ENCODE results near the gene ARHGAP29. TPM values are rescaled to one million over a fixed set of nuclear protein-coding genes. Genes with fewer than 3 reads are reported as not detected.

Gene ARHGAP29
- total and polyA plus RNA-seq, 10 of the 15 experiments (the other 5 are each of a cell fraction or from before 2014, with no cell fraction given), result under 0.01 to 0.43 (median 0.10) TPM; not detected in 4

DNA sequence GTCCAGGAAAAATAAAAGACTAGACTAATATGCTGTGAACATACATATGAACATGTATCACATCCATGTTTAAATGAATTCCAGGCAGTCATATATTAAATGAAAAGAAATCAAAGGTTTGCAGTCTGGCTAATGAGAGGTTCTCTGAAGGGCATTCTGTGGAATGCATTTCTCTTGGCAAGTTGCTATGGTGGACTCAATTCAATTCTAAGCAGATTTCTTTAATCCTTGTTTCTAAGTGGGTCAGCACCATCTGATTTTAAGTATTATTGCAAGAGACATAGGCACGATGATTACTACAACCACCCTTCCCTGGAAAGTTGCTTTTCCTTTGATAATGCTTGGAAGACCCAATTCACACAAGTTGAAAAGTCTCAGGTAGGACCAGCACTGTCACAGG lies 92.5 kb downstream of the ARHGAP29 start:
- no peak overlapping the region for H2AFZ ChIP-seq (ENCODE audit: control insufficient read depth, low read depth, low read length)
- 40% methylated on average over 1 of the region's 1 CpG for WGBS (ENCODE audit: insufficient coverage, insufficient replicate concordance, low lambda C conversion rate, missing lambda C conversion rate)
- intact Hi-C loops (cut with micrococcal nuclease; ENCODE audit: unreplicated experiment), result no loop called here
- H3K27ac ChIP-seq (ENCODE audit: control insufficient read depth, insufficient read depth), result no peak overlapping the region
- ATAC-seq (no peak), FAIRE-seq (no peak), DNase-seq (ENCODE audit: low read depth, low spot score) (no peak)
- no TSS peak for BruUV-seq (replicated peaks)
- ChIA-PET SMC1A (ENCODE audit: uncharacterized antibody, unreplicated experiment) (no interaction called here), RAD21 (ENCODE audit: unreplicated experiment) (no interaction called here), POLR2A (no interaction called here), CTCF (interaction anchor here (0.6 to 1.1 kb wide), 2 partner anchors 10 to 123 kb away, joined by 3 read pairs; no protein-coding TSS in a partner anchor)
- H3K9ac ChIP-seq (ENCODE audit: control insufficient read depth, insufficient read depth, low read length), result no peak overlapping the region
- H3K27me3 ChIP-seq (replicated peaks in 1 of 2; ENCODE audit: control insufficient read depth in 2 of 2, insufficient read depth in 2 of 2, low read length in 1 of 2), result no peaks in the 10 kb centered on the region; a peak in 1 of 4 replicates
- H3K36me3 ChIP-seq (ENCODE audit: control insufficient read depth in 2 of 2, insufficient read depth in 2 of 2, low read length in 1 of 2), result no peaks in the 10 kb centered on the region
- H3K4me3 ChIP-seq, result no peak overlapping the region
- H3K79me2 ChIP-seq (ENCODE audit: control insufficient read depth, insufficient read depth, low read length), result no peaks in the 10 kb centered on the region
- no peaks in the 10 kb centered on the region for H3K4me1 ChIP-seq (ENCODE audit: control insufficient read depth, insufficient read depth, low read length)
- no peaks in the 10 kb centered on the region for H3K9me3 ChIP-seq (replicated peaks; ENCODE audit: control insufficient read depth, insufficient read depth, low read length)
- no peaks in the 10 kb centered on the region for H4K20me1 ChIP-seq (ENCODE audit: control insufficient read depth, insufficient read depth)
- TF ChIP-seq SMARCA5 (IDR thresholded peaks at IDR 0.05) (no peak), POU2F2 (IDR thresholded peaks at IDR 0.05; ENCODE audit: borderline replicate concordance, low read depth, low read length) (no peak), NR2C2 (IDR thresholded peaks at IDR 0.05; ENCODE audit: borderline replicate concordance, control insufficient read depth, insufficient read length, low read depth) (no peak), MXI1 (IDR thresholded peaks at IDR 0.05; ENCODE audit: low read depth, low read length) (no peak), ZBED1 (IDR thresholded peaks at IDR 0.05; ENCODE audit: borderline replicate concordance) (no peak), BMI1 (IDR thresholded peaks at IDR 0.05; ENCODE audit: borderline replicate concordance) (no peak), IKZF2 (IDR thresholded peaks at IDR 0.05) (no peak), SUZ12 (IDR thresholded peaks at IDR 0.05; ENCODE audit: unreplicated experiment) (no peak), ZNF274 (IDR thresholded peaks at IDR 0.05; ENCODE audit: insufficient read depth, insufficient read length) (no peak)
- TF ChIP-seq, protein P1, sequence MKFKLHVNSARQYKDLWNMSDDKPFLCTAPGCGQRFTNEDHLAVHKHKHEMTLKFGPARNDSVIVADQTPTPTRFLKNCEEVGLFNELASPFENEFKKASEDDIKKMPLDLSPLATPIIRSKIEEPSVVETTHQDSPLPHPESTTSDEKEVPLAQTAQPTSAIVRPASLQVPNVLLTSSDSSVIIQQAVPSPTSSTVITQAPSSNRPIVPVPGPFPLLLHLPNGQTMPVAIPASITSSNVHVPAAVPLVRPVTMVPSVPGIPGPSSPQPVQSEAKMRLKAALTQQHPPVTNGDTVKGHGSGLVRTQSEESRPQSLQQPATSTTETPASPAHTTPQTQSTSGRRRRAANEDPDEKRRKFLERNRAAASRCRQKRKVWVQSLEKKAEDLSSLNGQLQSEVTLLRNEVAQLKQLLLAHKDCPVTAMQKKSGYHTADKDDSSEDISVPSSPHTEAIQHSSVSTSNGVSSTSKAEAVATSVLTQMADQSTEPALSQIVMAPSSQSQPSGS (IDR thresholded peaks at IDR 0.05; ENCODE audit: low read length), result no peak
- TF ChIP-seq, protein P2, sequence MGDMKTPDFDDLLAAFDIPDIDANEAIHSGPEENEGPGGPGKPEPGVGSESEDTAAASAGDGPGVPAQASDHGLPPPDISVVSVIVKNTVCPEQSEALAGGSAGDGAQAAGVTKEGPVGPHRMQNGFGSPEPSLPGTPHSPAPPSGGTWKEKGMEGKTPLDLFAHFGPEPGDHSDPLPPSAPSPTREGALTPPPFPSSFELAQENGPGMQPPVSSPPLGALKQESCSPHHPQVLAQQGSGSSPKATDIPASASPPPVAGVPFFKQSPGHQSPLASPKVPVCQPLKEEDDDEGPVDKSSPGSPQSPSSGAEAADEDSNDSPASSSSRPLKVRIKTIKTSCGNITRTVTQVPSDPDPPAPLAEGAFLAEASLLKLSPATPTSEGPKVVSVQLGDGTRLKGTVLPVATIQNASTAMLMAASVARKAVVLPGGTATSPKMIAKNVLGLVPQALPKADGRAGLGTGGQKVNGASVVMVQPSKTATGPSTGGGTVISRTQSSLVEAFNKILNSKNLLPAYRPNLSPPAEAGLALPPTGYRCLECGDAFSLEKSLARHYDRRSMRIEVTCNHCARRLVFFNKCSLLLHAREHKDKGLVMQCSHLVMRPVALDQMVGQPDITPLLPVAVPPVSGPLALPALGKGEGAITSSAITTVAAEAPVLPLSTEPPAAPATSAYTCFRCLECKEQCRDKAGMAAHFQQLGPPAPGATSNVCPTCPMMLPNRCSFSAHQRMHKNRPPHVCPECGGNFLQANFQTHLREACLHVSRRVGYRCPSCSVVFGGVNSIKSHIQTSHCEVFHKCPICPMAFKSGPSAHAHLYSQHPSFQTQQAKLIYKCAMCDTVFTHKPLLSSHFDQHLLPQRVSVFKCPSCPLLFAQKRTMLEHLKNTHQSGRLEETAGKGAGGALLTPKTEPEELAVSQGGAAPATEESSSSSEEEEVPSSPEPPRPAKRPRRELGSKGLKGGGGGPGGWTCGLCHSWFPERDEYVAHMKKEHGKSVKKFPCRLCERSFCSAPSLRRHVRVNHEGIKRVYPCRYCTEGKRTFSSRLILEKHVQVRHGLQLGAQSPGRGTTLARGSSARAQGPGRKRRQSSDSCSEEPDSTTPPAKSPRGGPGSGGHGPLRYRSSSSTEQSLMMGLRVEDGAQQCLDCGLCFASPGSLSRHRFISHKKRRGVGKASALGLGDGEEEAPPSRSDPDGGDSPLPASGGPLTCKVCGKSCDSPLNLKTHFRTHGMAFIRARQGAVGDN (IDR thresholded peaks at IDR 0.05), result no peak
- TF ChIP-seq, protein P3, sequence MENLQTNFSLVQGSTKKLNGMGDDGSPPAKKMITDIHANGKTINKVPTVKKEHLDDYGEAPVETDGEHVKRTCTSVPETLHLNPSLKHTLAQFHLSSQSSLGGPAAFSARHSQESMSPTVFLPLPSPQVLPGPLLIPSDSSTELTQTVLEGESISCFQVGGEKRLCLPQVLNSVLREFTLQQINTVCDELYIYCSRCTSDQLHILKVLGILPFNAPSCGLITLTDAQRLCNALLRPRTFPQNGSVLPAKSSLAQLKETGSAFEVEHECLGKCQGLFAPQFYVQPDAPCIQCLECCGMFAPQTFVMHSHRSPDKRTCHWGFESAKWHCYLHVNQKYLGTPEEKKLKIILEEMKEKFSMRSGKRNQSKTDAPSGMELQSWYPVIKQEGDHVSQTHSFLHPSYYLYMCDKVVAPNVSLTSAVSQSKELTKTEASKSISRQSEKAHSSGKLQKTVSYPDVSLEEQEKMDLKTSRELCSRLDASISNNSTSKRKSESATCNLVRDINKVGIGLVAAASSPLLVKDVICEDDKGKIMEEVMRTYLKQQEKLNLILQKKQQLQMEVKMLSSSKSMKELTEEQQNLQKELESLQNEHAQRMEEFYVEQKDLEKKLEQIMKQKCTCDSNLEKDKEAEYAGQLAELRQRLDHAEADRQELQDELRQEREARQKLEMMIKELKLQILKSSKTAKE (IDR thresholded peaks at IDR 0.05; ENCODE audit: low read depth, poor library complexity, severe bottlenecking), result no peak
- in situ Hi-C loops (cut with MboI), result no loop called here
- H3K4me2 ChIP-seq (ENCODE audit: control insufficient read depth, insufficient read depth), result no peak overlapping the region

Data from GM12878 (cell line).